Natural killer cell (primary cell): ENCODE results near the gene CDH13. TPM values are rescaled to one million over a fixed set of nuclear protein-coding genes. Genes with fewer than 3 reads are reported as not detected.

Experiments used
- ATAC-seq, 3 donors: fragments of 150-1000 bp in 2 of 3; fragments of 200-7000 bp in 1 of 3; cut with Tn5 transposase; 1 replicate in 1 of 3; 2 replicates in 2 of 3; pipeline ENCODE4 v1.10.0; 2021; ENCODE audit warnings: mild to moderate bottlenecking in 2 of 3, moderate library complexity in 2 of 3
- DNase-seq, 2 donors: peaks; one replicate each; pipeline versions ENCODE4 v3.0.0 to v3.0.0-alpha.2; 2013 to 2021; ENCODE audit warnings: mixed read lengths in 1 of 2
- H3K27ac ChIP-seq: one replicate; pipeline ENCODE4 v1.5.1; 2013; ENCODE audit warnings: mild to moderate bottlenecking, low read length
- H3K27me3 ChIP-seq: one replicate; pipeline ENCODE4 v1.6.1; 2013; ENCODE audit warnings: low read length; ENCODE audit not compliant: control insufficient read depth, insufficient read depth
- H3K36me3 ChIP-seq: one replicate; pipeline ENCODE4 v1.6.1; 2013; ENCODE audit warnings: low read length; ENCODE audit not compliant: control insufficient read depth, insufficient read depth
- H3K4me1 ChIP-seq: one replicate; pipeline ENCODE4 v1.6.1; 2013; ENCODE audit warnings: low read length; ENCODE audit not compliant: control insufficient read depth, insufficient read depth
- H3K4me3 ChIP-seq: one replicate; pipeline ENCODE4 v1.5.1; 2013; ENCODE audit warnings: low read length
- H3K9me3 ChIP-seq: one replicate; pipeline ENCODE4 v1.6.1; 2013; ENCODE audit warnings: low read length; ENCODE audit not compliant: control insufficient read depth, insufficient read depth
- H3K27ac Mint-ChIP-seq, 2 donors: one replicate each; pipeline ENCODE4 v1.8.0; 2022; ENCODE audit warnings: mild to moderate bottlenecking in 2 of 2, mixed read lengths in 2 of 2, moderate library complexity in 1 of 2
- H3K27me3 Mint-ChIP-seq, 2 donors: one replicate each; pipeline ENCODE4 v1.8.0; 2022; ENCODE audit warnings: low read depth in 2 of 2, mixed read lengths in 2 of 2
- H3K36me3 Mint-ChIP-seq: one replicate; pipeline ENCODE4 v1.8.0; 2022; ENCODE audit warnings: mixed read lengths
- H3K4me1 Mint-ChIP-seq, 2 donors: one replicate each; pipeline ENCODE4 v1.8.0; 2022; ENCODE audit warnings: mixed read lengths in 2 of 2
- H3K4me3 Mint-ChIP-seq: one replicate; pipeline ENCODE4 v1.8.0; 2022; ENCODE audit warnings: mild to moderate bottlenecking, moderate library complexity, mixed read lengths
- H3K9me3 Mint-ChIP-seq, 2 donors: one replicate each; pipeline ENCODE4 v1.8.0; 2022; ENCODE audit warnings: mixed read lengths in 2 of 2
- WGBS: methylation state at CpG from one replicate; pipeline ENCODE4 v1.1.7; 2013; ENCODE audit warnings: missing lambda C conversion rate; ENCODE audit not compliant: insufficient coverage; 5-methylcytosine and 5-hydroxymethylcytosine counted together
- intact Hi-C: fragments of 100-400 bp; cut with micrococcal nuclease; formaldehyde crosslinking; loops from one replicate; pipeline ENCODE4 v1.14.2; 2022
- total RNA-seq, 4 donors: library from RNA; stranded (reverse); fragments of 120-200 nt in 1 of 4; gene quantifications; one replicate each; pipeline versions ENCODE4 v1.2.3 to v1.2.4, GENCODE V29; 2013 to 2022
- TF ChIP-seq, protein P1 (sequence below): fragments of 200-600 bp; IDR thresholded peaks from one replicate; pipeline ENCODE4 v1.8.0; 2022; ENCODE audit warnings: antibody characterized with exemption

Gene CDH13
- total RNA-seq, 3 donors from 2014 or later (not counting 1 experiment from before 2014, with no cell fraction given), result not detected

DNA sequence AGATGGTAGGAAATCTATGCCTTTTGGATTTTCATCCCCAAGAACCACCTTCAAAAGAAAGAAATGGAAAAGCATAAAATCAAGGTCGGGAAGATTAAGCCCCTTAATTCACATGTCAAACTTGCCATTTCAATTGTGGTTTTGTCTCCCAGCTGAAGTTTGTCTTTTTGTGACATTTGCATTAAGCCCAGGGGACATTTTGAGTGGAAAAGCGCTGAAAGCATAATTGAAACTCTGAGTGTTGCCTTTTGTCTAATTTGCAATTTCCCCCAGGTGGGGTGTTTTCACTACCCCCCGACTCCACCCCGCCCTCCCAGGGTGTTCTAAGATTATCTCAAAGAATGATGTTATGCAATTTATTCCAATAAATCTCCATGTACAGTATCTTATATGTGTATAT is 396.2 kb downstream of the CDH13 start:
- H3K36me3 Mint-ChIP-seq, result no peaks in the 10 kb centered on the region
- H3K27me3 Mint-ChIP-seq, result peaks cover 0 to 2% of the 10 kb centered on the region in 2 donors
- no peaks in the 10 kb centered on the region for H3K9me3 Mint-ChIP-seq
- ATAC-seq (no peak), DNase-seq (no peak)
- Histone ChIP-seq H3K36me3 (no peaks in the 10 kb centered on the region), H3K27ac (no peak overlapping the region), H3K9me3 (no peaks in the 10 kb centered on the region), H3K4me1 (no peaks in the 10 kb centered on the region), H3K27me3 (no peaks in the 10 kb centered on the region), H3K4me3 (no peak overlapping the region)
- H3K27ac Mint-ChIP-seq, result no peak overlapping the region
- peaks cover 0 to 10% of the 10 kb centered on the region in 2 donors for H3K4me1 Mint-ChIP-seq
- TF ChIP-seq, protein P1, sequence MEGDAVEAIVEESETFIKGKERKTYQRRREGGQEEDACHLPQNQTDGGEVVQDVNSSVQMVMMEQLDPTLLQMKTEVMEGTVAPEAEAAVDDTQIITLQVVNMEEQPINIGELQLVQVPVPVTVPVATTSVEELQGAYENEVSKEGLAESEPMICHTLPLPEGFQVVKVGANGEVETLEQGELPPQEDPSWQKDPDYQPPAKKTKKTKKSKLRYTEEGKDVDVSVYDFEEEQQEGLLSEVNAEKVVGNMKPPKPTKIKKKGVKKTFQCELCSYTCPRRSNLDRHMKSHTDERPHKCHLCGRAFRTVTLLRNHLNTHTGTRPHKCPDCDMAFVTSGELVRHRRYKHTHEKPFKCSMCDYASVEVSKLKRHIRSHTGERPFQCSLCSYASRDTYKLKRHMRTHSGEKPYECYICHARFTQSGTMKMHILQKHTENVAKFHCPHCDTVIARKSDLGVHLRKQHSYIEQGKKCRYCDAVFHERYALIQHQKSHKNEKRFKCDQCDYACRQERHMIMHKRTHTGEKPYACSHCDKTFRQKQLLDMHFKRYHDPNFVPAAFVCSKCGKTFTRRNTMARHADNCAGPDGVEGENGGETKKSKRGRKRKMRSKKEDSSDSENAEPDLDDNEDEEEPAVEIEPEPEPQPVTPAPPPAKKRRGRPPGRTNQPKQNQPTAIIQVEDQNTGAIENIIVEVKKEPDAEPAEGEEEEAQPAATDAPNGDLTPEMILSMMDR, result no peak
- WGBS, result 83% methylated on average over 2 of the region's 4 CpGs
- intact Hi-C loops, result no loop called here
- no peak overlapping the region for H3K4me3 Mint-ChIP-seq

DNA sequence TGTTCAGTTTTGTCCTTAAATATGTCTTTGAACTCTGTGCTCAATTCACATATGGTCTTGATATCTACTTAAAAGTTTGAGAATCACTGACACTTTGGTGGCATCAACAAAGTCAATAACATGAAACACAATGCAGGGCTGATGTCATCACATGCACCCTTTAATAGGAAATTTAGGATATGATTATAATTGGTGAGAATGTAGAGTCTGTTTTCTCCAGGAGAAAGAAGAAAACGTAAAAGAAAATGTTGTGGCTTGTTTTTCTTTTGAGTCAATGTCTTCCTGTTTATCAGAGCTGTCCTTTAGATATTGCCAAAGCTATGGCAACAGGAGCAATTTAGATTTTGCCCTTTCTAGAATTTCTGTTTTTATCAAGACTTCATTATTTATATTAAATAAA is 396.9 kb downstream of the CDH13 start:
- Histone ChIP-seq H3K9me3 (no peaks in the 10 kb centered on the region), H3K4me3 (no peak overlapping the region), H3K4me1 (no peaks in the 10 kb centered on the region), H3K27ac (no peak overlapping the region), H3K27me3 (no peaks in the 10 kb centered on the region), H3K36me3 (no peaks in the 10 kb centered on the region)
- no peaks in the 10 kb centered on the region for H3K36me3 Mint-ChIP-seq
- DNase-seq, result no peak
- no peak overlapping the region for H3K4me3 Mint-ChIP-seq
- H3K9me3 Mint-ChIP-seq, result no peaks in the 10 kb centered on the region
- intact Hi-C loops, result no loop called here
- H3K4me1 Mint-ChIP-seq, result peaks cover 0 to 13% of the 10 kb centered on the region in 2 donors
- no peak overlapping the region for H3K27ac Mint-ChIP-seq
- ATAC-seq, result no peak
- TF ChIP-seq, protein P1, result no peak
- WGBS, result 75% methylated on average over 1 of the region's 1 CpG
- H3K27me3 Mint-ChIP-seq, result peaks cover 0 to 2% of the 10 kb centered on the region in 2 donors

DNA sequence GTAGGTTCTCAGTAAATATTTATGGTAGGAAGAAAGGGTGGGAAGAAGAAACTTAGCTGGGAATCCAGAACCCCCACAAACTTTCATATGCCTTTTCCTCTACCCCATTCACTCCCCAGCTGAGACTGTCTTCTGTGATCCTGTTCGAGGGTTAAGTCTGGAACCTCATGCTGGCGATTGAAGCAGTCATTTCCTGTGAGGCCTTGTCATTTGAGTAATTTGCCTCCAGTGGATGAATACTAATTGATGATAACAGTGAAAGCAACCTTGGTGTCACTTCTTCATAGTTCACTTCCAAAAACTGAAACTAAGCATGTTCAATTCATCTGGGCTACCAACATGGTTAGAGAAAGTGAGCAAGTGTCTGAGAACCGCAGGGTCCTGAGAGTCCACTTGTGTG is 401.2 kb downstream of the CDH13 start:
- no peaks in the 10 kb centered on the region for H3K4me1 ChIP-seq
- no peak overlapping the region for H3K27ac ChIP-seq
- ATAC-seq (peak in 1 of 3 donors; percentile 31), DNase-seq (no peak)
- no peaks in the 10 kb centered on the region for H3K9me3 ChIP-seq
- Mint-ChIP-seq H3K9me3 (no peaks in the 10 kb centered on the region), H3K27me3 (peaks cover 0 to 2% of the 10 kb centered on the region in 2 donors), H3K36me3 (no peaks in the 10 kb centered on the region), H3K27ac (no peak overlapping the region), H3K4me3 (no peak overlapping the region), H3K4me1 (peaks cover 0 to 17% of the 10 kb centered on the region in 2 donors)
- H3K36me3 ChIP-seq, result no peaks in the 10 kb centered on the region
- intact Hi-C loops, result no loop called here
- H3K4me3 ChIP-seq, result no peak overlapping the region
- TF ChIP-seq, protein P1, result no peak
- H3K27me3 ChIP-seq, result no peaks in the 10 kb centered on the region
- 69% methylated on average over 1 of the region's 3 CpGs for WGBS

DNA sequence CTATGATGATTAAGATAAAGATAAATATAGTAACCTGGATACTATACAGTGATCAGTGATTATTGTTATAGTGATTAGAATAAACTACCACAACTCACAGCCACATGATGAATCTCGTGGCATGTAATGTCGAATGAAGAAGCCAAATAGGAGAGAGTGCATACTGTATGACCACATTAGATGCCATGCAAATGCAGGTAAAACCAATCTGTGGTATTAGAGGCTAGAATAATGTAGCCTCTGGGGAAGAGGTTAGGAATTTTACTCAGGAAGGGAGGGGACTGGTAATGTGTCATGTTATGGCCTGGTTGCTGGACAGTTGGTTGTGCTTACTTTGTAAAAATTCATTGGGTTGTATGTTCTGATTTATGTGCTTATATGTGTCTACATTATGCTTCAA is 402.7 kb downstream of the CDH13 start:
- intact Hi-C loops, result no loop called here
- H3K4me1 ChIP-seq, result no peaks in the 10 kb centered on the region
- no peaks in the 10 kb centered on the region for H3K27me3 Mint-ChIP-seq

More for the DNA sequence above, 402.7 kb downstream of the CDH13 start:
- Histone ChIP-seq H3K27me3 (no peaks in the 10 kb centered on the region), H3K27ac (no peak overlapping the region), H3K9me3 (no peaks in the 10 kb centered on the region), H3K36me3 (no peaks in the 10 kb centered on the region), H3K4me3 (no peak overlapping the region)
- Mint-ChIP-seq H3K4me1 (peaks cover 0 to 17% of the 10 kb centered on the region in 2 donors), H3K27ac (no peak overlapping the region), H3K36me3 (no peaks in the 10 kb centered on the region), H3K4me3 (no peak overlapping the region), H3K9me3 (no peaks in the 10 kb centered on the region)
- ATAC-seq (no peak), DNase-seq (no peak)
- TF ChIP-seq, protein P1, result no peak
- 90% methylated on average over 2 of the region's 2 CpGs for WGBS
